ENCODE results near the gene GTF2H1.

- TF ChIP-seq, protein P1, sequence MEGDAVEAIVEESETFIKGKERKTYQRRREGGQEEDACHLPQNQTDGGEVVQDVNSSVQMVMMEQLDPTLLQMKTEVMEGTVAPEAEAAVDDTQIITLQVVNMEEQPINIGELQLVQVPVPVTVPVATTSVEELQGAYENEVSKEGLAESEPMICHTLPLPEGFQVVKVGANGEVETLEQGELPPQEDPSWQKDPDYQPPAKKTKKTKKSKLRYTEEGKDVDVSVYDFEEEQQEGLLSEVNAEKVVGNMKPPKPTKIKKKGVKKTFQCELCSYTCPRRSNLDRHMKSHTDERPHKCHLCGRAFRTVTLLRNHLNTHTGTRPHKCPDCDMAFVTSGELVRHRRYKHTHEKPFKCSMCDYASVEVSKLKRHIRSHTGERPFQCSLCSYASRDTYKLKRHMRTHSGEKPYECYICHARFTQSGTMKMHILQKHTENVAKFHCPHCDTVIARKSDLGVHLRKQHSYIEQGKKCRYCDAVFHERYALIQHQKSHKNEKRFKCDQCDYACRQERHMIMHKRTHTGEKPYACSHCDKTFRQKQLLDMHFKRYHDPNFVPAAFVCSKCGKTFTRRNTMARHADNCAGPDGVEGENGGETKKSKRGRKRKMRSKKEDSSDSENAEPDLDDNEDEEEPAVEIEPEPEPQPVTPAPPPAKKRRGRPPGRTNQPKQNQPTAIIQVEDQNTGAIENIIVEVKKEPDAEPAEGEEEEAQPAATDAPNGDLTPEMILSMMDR (IDR thresholded peaks at IDR 0.05; ENCODE audit: poor library complexity), result no peak
- no peak for TF ChIP-seq EZH2phosphoT487 (IDR thresholded peaks at IDR 0.05; ENCODE audit: low read depth, severe bottlenecking, unreplicated experiment)
Measured at GRCh38 chr11:18404062-18404461, 81.7 kb downstream of the GTF2H1 start.

Measured in hepatocyte (in vitro differentiated cells).